ENCODE measurements around the gene H2AZ1. TPM values are rescaled to one million over a fixed set of nuclear protein-coding genes. Genes with fewer than 3 reads are reported as not detected.
A peak's percentile ranks its signal among the peaks of the same experiment; 100 is the strongest.

Gene H2AZ1
- total and polyA plus RNA-seq, 9 of the 15 experiments (the other 6 are each of a cell fraction or from before 2014, with no cell fraction given): 605 to 4,380 (median 768) TPM

- peak; percentile 78 for TF ChIP-seq MGA (IDR thresholded peaks at IDR 0.05)
- no peak for TF ChIP-seq KLF1 (tag; IDR thresholded peaks at IDR 0.05)
- no peak for TF ChIP-seq ADNP (tag; IDR thresholded peaks at IDR 0.05)
- no peak for TF ChIP-seq TCF3 (CRISPR knock-in tag; IDR thresholded peaks at IDR 0.05)
- TF ChIP-seq HMGXB4 (CRISPR knock-in tag; IDR thresholded peaks at IDR 0.05): 0 out of 2 replicates have a peak, but pooled peaks have one; percentile 84
- TF ChIP-seq NELFE (IDR thresholded peaks at IDR 0.05; ENCODE audit: insufficient read depth, insufficient read length): peak; percentile 96
- peak; percentile 39; the same call in 1 of the 2 replicates for TF ChIP-seq CREB3L1 (IDR thresholded peaks at IDR 0.05; ENCODE audit: borderline replicate concordance, low read depth)
Measured at GRCh38 chr4:99949999-99950912, at the start of gene H2AZ1 (continued).

All from K562 (cell line).